GM18870 (cell line): Measurements from ENCODE around the gene ADAMTSL3.
"Not testable (repeated sequence)": the region's sequence is repeated elsewhere in the genome, so short reads cannot be mapped to it uniquely, and the experiment has no call there.

Experiments used
- ATAC-seq: cut with Tn5 transposase; IDR thresholded peaks from one replicate; pipeline ENCODE4 v1.9.1; 2021; ENCODE audit warnings: moderate library complexity; ENCODE audit not compliant: unreplicated experiment

Gene ADAMTSL3

DNA sequence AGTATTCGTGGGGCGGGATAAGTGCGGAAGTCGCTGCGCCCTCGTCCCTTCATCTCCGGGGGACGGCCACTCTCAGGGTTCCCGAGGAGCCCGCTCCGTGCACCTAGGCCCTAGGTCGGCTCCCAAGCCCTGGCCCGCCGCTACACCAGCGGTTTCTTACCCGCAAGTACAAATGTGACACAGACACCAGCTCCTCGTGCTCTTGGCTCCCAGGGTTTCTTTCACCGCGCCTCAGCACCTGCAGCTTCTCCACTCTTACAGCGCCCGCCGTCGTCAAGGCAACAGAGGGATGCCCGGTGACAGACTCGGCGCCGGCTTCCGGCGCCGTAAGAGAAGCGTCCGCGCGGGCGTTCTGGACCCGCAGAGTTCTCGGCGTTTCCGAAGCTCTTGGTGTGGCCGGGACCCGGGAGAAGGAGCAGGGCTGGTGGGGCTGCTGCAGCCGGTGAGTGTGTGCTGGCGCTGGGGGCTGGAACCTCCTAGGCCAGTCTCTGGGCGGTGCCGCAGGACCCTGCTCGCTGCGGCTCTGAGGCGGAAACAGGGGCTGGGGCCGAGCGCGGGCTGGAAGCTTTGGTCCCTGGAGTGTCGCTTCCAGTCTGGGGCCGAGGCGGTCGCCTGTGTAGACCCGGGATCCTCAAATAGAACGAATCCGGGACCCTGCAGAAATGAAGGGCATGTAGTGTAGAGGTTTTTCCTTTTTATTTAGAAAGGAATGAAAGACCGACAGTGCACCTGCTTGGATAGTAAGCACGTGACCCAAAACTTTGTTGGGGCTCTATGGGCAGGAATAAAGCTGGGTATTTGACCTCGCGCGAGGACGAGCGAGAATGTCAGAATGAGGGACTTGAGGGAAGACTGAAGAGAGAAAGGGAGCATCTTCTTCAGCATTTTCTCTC, 426.2 kb downstream of the ADAMTSL3 start:
- no peak for ATAC-seq

- ATAC-seq = not testable (repeated sequence)
These were observed 426.8 kb downstream of the ADAMTSL3 start for GRCh38 chr15:84080778-84081084.

DNA sequence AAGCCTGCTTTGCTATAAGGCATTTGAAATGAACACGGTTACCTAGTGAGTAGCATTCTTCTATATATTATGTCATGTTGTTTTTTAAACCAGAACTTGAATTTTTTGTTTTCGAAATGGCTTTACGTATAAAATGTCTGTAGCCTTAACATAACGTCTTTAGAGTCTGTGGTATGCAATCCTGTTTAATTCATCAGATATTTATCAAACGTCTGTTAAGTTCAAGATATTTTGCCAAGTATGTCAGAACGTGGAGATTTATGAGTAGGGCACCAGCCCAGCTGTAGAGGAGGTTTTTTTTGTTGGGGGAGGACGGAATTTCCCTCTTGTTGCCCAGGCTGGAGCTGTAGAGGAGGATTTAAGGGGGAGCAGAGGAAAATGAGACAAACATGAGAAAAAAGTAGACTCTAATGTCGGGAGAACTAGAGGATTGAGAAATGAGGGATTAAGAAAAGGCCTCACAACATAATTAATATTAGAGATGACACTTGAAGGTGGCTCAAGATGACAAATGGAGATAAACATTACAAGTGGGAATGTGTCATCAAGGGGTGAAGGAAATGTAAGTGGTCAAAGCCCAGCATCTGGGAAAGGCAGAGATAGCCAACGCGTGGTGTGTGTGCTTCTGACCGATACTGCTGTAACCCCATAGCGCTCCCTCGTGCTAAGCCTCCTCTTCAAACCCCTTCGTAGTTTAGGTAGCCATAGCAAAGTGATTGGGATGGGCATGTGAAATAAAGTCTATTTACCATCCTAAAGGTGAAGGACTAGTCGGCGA, 427.7 kb downstream of the ADAMTSL3 start:
- no peak for ATAC-seq

- no peak for ATAC-seq
These were observed 428.8 kb downstream of the ADAMTSL3 start for GRCh38 chr15:84082739-84083138.

DNA sequence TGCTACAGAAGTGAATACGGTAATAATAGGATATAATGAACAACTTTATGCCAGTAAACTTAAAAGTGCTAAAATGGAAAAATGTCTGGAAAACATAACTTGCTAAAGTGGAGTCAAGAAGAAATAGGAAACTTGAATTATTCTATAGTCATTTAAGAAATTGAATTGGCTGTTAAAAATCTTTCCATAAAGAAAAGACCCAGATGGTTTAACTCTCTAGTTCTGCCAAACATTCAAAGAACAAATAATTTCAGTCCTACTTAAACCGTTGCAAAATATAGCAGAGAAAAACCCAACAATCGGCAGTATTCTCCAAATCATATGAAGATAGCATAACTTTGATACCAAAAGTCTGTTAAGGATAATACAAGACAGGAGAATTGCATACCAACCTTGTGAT, 432.1 kb downstream of the ADAMTSL3 start:
- not testable (repeated sequence) for ATAC-seq
